CD4-positive, alpha-beta T cell treated with Interleukin-4 for 1 hour (primary cell): ENCODE data around the gene TYR.
"Not testable (repeated sequence)": the region's sequence is repeated elsewhere in the genome, so short reads cannot be mapped to it uniquely, and the experiment has no call there.

Experiments used
- DNase-seq, 2 donors: peaks; one replicate each; pipeline ENCODE4 v3.0.0-alpha.2; 2020 to 2022

The TYR gene

DNA sequence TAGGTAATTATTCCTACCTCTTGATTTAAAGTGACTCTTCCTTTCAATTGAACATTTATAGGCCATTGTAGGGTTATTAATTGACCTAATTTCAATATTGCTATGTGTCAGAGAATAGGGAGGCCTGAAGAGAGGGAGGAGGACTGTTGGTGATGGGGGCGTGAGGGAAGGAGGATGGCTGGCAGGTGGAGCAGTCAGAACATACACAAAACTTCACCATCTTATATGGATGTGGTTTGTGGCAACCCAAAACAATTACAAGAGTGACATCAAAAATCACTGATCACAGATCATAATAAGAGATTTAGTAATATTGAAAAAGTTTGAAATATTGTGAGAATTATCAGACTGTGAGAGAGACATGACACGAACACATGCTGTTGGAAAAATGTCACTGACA is 95.5 kb downstream of the TYR start:
- DNase-seq, result not testable (repeated sequence)

DNA sequence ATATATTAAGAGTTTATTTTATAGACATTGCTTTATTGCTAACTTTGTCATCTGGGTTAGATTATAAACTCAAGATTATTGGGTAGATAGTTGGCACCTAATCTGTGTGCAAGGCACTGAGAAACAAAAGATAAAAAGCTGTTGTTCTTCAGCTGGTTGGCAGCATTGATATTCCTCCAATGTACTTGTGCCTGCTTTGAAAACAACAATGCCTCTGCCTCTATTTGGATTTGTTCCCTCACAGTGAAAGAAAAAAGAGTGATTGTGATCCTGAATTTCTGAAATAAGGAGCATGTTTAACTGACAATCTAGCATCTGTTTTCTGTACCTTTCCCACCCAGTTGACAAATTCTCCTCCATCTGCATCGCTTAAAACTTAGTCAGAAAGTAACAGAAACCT is 98.3 kb downstream of the TYR start:
- DNase-seq, result no peak

DNA sequence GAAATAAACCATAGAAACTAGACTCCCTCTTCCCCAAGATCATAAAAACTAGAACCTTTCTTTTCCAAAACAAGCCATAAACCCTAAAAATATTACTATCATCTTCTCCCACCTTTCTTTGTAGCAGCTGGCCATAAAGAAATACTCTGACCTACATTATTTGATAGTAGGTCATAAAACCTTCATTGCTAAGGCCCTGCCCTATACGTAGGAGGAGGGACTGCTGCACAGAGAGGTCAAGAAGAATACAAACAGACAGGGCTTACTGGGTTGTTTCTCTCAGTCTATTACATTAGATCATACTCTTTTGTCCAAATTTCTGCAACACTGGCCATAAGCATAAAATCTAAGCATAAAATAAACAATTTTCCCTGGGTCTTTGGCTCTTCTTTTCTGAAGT is 101.5 kb downstream of the TYR start:
- no peak for DNase-seq

DNA sequence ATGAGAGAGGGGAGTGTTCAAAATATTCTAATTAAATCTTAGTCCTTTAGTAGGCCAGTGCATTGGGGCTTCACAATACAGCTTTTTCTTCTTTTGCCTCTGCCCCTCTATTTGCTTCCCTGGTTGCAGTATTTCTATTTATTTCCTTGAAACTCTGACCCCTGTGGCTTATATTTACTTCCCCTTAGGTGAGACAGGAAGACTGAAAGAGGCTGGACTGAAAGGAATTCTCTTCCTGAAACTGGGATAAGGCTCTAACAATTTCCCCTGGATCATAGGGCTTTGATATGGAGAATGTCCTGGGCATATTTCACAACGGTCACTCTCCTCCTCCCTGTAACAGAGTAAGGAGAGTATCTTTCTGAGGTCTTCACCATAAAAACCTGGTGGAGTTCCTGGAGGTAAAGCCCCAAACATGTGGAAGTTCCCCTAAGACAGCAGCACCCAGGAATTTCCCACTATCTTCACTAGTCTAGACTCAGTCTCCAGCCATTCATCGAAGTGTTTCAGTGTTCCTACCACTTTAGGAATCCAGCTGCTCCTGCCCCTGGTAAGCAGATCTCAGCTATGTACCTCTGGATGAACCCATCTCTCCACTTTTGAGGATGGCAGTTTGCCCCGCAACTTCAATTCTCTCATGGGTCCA is 103.5 kb downstream of the TYR start:
- not testable (repeated sequence) for DNase-seq

DNA sequence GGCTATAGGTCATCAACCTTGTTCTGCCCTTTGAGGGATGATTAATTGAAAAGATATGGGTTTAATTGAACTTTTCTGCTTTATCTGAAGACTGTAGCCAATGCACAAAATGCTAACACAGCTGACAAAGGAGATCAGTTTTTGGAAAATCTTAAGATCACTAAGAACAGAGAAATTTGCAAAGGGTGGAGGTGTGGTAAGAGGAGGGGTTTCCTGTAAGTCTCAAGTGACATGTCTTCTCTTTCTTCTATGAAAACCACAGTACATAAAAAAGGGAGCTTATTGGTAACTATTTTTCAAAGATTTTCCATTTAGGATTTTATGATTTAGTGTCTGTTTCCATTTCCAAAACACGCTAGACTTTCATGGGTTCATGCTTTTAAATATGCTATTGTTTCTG is 108.9 kb downstream of the TYR start:
- DNase-seq, result not testable (repeated sequence)

DNA sequence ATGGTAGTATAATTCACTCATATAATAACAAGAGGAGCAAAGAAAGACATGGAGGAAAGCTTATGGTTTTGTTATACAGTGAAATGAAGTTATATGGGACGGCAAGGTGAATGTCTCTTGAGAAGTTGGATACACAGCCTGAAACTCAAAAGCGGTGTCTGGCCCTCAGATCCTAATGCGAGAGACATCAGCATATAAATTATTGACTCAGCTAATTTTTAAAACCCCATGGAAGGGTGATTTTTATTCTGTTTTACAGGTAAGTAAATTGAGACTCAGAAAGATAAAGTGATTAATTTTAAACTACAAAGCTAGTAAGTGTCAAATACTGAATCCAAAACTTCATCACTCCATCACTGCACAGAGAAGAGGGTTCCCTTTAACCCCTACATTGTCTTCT is 110.3 kb downstream of the TYR start:
- DNase-seq, result not testable (repeated sequence)

DNA sequence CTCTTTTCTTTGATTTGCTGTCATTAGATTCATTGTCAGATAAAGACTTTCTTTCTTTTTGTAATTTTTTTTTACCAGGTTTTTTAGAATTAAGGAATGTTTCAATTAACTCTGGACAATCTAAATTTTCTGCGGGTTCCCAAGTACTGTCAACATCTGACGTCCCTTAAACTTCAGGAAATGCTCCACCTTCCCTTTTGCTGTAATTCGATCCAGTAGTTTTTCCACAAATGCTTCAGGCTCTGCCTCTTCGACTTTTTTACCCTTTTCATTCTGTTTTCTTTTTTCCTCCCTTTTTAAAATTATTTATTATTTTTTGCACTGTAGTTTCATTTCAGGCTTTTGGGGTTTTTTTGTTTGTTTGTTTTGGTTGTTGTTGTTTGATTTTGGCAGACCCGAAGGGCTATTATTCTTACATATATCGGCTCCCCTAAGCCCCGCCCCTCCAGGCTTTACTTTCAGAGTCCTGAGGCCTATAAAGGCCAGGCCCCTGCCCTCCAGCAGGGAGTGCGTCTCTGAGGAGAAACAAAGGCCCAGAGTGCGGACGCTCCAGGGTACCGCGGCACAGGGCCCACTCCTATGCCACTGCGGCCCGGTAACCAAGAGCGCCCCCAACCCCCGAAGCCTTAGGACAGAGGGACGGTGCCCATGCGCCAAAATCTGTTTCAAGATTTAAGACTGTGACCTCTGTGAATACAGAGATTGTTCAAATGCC is 116.4 kb downstream of the TYR start:
- DNase-seq, result no peak

DNA sequence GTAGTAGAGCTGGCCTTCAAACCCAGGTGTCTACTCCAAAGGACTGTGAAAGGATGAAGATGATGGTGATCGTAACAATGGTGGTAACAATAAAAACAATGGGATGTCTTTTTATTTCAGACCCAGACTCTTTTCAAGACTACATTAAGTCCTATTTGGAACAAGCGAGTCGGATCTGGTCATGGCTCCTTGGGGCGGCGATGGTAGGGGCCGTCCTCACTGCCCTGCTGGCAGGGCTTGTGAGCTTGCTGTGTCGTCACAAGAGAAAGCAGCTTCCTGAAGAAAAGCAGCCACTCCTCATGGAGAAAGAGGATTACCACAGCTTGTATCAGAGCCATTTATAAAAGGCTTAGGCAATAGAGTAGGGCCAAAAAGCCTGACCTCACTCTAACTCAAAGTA is 117.3 kb downstream of the TYR start:
- DNase-seq, result not testable (repeated sequence)

DNA sequence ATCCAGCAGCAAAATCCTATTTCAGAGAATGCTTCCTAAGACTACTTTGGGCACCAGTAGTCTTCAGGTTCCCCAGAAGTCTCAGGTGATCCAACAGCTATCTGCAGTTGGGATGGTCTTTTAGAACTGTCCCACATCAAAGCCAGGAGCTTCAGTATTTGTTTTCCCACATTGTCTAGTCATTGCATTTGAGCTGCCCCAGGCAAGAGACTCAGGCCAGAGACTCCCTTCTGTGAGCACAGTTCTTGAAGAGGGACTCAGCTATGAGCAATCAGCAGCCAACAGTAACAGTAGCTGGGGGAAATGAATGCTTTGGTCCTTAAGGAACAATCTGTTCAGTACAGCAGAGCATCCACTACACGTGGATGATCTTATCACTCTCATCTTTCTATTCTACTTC is 125.4 kb downstream of the TYR start:
- DNase-seq, result not testable (repeated sequence)

DNA sequence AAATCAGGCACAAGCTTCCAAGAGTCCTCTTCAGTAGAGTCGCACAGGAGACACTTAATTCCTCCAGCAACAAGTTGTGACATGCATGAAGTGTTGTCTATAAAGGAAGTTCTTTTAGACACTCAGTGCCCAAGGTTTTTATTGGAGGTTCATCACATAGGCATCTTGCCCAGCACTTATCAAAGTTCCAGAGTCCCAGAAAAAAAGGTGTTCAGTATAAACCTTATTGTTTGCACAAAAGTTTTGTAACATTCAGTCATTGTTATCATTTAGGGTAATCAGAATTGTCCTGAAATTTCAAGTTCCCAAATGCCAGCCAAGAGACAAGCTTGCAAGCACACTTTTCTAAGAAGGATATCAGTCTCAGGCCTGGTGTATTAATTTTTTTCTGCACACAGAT is 130.6 kb downstream of the TYR start:
- not testable (repeated sequence) for DNase-seq

DNA sequence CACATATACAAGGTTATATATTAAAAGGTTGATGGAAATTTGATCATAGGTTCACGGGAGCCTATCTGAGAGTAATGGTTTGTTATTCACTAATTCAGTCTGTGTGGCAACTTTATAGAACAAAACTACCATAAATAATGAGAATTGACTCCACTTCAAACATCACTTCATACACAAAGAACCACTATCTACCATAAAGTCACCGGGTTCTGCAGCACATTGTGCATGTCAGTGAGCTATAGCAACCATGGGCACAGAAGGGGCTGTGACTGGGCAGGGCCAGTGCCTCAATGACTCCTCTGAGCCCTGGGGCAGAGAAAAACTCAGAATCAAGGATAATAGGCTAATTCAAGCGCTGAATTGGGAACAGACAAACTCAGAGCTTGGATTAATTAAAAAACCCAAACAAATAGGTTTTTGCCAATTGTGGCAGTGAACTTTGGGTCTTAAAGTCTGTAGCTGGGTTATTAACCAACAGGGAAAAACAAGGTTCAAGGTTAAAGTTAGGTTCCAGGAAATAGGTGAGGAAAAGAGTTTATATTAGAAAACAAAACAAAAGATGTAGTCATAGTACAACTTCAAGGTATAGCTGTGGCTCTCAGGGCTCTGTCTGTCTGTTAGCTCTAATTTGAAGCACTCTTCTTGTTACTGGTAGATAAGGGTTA is 131.8 kb downstream of the TYR start:
- not testable (repeated sequence) for DNase-seq

DNA sequence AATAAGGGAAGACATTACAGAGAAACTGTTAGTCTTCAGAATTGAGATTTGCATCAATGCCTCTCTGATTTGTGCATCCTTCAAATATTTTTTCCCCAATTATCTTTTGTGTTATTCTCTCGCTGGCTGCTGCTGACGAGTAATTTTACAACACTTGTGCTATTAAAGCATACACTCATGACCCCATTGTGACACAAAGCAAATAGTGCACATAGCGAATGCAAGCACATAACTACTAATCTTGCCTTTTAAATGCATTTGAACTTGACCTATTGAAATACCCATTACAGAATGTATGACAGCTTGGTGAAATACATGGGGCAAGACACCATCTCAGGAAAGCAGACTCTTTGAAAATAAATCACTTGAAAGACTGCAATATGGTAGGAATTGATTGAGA is 132.9 kb downstream of the TYR start:
- not testable (repeated sequence) for DNase-seq

DNA sequence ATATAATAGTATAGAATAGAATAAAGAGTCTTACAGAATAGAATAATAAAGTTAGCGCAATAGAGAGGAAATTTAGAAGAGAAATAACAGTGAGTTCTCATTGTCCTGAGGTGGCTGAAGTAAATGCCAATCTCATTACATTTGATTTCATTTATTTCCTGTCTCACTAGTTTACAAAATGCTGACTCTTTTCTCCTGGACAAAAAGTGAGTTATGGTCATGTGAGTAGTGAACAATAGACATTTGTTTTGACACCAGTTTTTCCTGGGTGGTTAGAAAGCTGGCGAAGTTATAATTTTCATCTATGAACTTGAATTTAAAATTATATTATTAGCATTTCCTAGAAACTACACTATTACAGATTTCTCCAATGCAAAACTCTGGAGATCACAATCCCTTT is 143.7 kb downstream of the TYR start:
- DNase-seq, result no peak

DNA sequence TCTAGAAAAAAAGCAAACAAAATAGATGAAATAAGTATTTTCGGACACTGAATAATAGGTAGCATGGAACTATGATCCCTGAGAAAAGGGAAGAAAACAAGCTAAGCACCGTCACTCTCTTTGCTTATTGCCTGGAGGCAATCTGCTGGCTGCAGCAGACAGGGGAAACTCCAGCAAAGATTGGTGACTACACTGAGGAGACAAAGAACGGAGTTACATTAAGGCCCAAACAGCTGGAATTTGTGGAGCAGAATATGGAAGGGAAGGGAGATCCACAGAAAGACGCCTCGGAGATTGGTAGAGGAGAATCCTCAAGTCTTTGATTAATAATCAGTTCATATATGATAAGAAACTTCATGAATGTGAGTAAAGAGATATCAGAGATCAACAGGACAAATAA is 150.2 kb downstream of the TYR start:
- no peak for DNase-seq

DNA sequence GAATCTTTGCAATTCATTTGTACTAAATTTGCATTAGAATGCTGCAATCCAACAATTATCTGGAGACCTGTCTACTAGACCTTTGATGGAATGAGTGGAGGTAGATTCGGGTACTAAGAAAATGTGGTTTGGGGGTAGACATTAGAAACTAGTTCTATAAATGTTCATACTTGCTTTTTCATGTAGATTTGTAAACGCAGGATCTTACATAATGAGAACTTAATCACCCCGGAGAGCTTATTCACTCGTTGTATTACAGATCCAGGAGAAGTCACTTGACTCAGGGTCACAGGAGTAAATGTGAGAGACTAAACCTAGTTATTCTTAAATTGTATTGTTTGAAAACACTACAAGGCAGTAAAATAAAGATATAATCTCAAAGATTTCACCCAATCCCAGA is 154.3 kb downstream of the TYR start:
- not testable (repeated sequence) for DNase-seq

DNA sequence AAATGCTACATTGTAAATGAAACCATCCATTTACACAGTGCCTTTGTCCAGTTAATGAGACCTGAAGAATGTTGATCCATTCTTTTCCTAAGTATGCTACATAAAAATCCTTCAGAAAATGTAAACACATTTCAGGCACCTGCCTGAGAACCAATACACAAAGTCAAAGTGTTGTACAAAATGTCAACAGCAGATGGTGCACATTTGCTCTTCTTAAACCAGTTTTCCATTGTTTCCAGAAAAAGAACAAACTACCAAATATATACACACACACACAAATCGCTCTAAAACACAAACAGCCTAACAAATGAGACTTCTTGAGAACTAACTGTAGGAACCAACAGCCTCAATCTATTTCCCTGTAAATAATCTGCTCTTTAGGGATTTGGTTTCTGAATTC is 156.0 kb downstream of the TYR start:
- not testable (repeated sequence) for DNase-seq

DNA sequence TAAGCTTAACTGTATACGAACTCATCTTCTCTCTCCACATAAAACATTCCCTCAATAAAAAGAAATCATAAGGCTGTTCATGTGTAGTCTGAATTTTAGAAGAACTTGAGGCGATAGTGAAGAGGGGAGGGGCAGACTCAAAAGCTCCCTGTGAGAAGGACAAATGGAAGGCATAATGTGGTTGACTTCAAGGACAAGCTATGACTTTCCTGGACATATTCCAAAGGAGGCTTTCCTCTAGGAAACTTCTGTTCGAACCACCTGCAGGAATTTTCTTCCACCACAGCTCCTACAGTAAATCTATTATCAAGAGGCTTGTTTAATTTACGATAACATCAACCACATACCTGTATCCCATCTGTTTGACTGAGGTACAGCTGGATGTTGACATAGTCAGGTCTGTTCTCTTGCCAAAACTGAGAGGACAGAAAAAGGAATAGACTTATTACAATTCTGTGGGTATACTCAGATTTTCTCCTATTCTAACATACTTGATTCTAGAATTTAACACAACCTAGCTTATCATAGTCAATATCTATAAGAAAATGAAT is 159.5 kb downstream of the TYR start:
- DNase-seq, result not testable (repeated sequence)

DNA sequence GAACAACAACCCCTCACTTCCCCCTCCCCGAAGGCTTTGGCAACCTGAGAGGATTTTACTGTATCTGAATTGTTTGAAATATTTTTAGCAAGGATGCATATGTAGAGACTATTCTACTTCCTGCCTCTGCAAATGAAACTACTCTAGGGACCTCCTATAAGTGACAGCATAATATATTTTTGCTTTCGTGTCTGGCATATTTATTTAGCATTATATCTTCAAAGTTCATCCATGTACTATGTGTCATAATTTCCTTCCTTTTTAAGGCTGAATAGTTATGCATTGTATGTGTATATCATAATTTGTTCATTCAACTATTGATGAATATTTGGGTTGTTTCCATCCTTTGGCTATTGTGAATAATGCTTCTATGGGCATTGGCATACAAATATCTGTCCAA is 160.4 kb downstream of the TYR start:
- not testable (repeated sequence) for DNase-seq

DNA sequence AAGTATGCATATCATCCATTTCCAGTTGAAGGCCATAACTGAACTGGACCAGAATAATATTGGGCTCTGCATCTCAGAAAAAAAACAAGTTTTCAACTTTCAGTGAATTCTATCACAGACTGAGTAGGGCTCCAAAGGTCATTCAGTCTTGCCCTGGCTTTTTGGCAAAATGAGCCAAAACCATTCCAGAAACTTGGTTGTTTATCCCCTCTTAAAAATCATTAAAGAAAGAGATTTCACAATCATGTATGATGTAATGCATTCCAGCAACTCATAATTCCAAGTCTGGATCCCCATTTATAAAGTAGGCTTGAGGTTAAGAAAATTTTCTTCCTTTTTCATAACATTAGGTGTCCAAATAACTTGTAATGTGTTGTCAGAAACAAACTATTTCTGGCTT is 162.8 kb downstream of the TYR start:
- not testable (repeated sequence) for DNase-seq

DNA sequence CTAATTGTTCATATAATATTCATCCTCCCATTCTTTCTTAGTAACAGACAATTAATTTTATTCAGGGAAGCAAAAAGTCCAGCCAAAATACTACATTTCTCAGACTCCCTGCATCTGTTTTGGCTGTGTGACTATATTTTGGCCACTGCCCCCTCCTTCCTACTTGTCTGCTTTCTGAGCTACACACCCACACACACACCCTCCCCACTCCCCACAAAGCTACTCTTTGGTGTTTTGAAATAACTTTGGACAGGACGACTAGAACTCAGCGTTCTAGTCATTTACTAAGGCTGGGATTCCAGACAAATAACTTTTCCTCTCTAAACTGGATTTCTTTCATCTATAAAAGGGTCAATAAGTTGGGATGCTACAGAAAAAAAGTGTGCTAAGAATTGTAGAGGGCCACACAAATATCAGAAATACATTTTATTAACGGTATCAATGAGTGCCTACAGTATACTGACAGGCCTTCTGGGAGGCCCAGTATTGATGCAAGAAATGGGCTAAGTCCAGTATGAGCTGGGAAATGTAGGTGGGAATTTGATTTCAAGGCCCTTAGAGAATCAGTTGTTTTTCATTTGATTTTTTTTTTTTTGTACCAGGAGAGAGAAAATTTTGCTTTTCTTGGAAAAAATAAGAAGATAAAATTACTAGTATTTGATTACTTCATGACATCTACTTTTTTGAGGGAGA is 165.4 kb downstream of the TYR start:
- DNase-seq, result not testable (repeated sequence)
